ENCODE data around the gene C5AR1. TPM values are rescaled to one million over a fixed set of nuclear protein-coding genes. Genes with fewer than 3 reads are reported as not detected.
"Not testable (repeated sequence)": the region's sequence is repeated elsewhere in the genome, so short reads cannot be mapped to it uniquely, and the experiment has no call there.

The C5AR1 gene
- total RNA-seq, 4 donors from 2014 or later, result 0.70 to 5.0 (median 2.2) TPM; not detected in 1

DNA sequence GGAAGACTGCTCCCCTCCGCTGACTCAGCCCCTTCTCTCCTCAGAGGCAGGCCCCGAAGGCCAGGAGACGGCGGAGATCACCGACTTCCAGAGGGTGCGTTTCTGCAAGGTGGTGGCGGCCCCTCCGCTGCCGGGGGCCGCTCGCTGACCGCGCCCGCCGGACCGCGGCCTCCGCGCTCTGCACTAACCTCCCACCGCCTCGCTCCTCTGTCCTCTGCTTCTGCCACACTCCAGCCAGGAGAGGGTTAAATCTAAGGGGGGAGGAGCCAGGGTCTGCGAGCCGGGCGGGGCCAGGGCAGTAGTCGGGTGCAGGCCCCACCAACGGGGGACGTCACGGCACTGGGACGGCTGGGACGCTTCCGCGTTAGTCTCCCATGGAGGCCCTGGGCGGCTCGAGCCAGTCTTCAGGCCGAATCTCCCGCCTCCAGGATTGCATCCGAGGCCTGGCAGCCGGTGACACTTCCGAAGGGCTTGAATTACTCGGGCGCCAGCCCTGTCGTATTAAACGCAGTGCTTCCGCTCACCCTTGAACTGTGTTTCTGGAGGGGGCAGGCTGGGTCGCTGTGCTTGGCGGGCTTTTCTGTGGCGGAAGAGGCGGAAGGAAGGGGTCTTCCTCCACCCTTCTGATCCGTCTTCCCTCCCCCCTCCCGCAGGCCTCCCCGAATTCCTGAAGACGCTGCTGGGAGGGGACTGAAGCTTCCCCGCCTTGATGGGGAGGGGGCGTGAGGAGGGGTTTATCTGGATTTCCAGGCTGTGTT, 36.2 kb upstream of the C5AR1 start:
- Histone ChIP-seq H3K4me3 (peak overlapping the region; percentile 72 to 82 (median 77)), H3K36me3 (peaks cover 0 to 18% (median 0%) of the 10 kb centered on the region in 3 donors), H3K4me1 (peaks cover 0 to 24% (median 7%) of the 10 kb centered on the region in 4 donors), H3K27ac (peak overlapping the region; percentile 95 to 99 (median 98)), H3K27me3 (no peaks in the 10 kb centered on the region), H3K9me3 (no peaks in the 10 kb centered on the region)
- peak; percentile 84 to 92 for TF ChIP-seq POLR2A (IDR thresholded peaks at IDR 0.05)
- TF ChIP-seq, protein P1, sequence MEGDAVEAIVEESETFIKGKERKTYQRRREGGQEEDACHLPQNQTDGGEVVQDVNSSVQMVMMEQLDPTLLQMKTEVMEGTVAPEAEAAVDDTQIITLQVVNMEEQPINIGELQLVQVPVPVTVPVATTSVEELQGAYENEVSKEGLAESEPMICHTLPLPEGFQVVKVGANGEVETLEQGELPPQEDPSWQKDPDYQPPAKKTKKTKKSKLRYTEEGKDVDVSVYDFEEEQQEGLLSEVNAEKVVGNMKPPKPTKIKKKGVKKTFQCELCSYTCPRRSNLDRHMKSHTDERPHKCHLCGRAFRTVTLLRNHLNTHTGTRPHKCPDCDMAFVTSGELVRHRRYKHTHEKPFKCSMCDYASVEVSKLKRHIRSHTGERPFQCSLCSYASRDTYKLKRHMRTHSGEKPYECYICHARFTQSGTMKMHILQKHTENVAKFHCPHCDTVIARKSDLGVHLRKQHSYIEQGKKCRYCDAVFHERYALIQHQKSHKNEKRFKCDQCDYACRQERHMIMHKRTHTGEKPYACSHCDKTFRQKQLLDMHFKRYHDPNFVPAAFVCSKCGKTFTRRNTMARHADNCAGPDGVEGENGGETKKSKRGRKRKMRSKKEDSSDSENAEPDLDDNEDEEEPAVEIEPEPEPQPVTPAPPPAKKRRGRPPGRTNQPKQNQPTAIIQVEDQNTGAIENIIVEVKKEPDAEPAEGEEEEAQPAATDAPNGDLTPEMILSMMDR (IDR thresholded peaks at IDR 0.05), result no peak
- DNase-seq, result peak; percentile 91 to 97 (median 94)

DNA sequence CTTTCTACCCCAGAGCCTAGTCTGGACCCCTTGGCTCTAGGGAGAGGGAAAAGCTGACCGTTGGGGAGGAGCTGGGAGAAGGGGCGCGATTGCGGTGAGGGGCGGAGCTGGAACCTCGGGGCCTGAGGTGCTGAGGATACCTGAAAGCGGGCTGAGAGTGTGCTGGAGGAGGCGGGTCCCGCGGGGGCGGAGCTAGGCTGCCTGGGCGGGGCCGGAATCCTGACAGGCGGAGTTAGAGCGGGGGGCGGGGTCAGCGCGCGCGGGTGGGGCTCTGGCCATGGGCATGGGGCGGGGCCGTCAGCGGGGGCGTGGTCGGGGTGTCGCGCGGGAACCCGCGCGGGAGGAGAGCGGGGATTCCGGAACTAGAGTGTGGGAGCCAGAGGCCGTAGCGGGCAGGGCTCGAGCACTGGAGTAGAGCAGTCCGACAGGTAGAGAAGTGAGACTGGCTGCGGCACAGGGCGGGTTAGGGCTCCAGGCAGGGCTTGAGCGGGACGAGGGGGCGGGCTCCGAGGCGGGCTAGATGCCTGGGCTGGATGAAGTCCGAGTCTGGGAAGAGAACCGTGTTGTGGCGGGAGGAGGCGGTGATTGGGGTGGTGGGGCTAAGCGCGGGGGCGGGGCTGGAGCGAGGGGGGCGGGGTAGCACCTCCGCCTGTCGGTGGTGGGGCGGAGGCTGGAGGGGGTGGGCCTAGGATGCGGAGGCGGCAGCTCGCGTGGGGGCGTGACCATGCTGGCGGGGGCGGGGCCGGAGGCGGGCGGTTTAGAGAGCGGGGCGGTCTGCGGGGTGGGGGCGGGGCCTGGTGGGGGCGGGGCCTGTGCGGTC, 35.4 kb upstream of the C5AR1 start, which contains the start of gene INAFM1:
TSS of gene INAFM1 (plus strand) at position 815 of the 820 bp plus-strand sequence. CDS start 35 bp downstream, outside the sequence.
- Histone ChIP-seq H3K4me1 (peaks cover 0 to 24% (median 7%) of the 10 kb centered on the region in 4 donors), H3K27me3 (no peaks in the 10 kb centered on the region), H3K9me3 (no peaks in the 10 kb centered on the region), H3K4me3 (peak within 1 kb of the TSS; percentile 72 to 82 (median 77)), H3K27ac (peak within 1 kb of the TSS; percentile 95 to 99 (median 98)), H3K36me3 (peaks cover 0 to 17% (median 0%) of the 10 kb centered on the region in 3 donors)
- TF ChIP-seq, protein P1 (IDR thresholded peaks at IDR 0.05), result no peak
- TF ChIP-seq POLR2A (IDR thresholded peaks at IDR 0.05), result peak in 1 of 2 donors; percentile 63
- DNase-seq, result peak; percentile 100

DNA sequence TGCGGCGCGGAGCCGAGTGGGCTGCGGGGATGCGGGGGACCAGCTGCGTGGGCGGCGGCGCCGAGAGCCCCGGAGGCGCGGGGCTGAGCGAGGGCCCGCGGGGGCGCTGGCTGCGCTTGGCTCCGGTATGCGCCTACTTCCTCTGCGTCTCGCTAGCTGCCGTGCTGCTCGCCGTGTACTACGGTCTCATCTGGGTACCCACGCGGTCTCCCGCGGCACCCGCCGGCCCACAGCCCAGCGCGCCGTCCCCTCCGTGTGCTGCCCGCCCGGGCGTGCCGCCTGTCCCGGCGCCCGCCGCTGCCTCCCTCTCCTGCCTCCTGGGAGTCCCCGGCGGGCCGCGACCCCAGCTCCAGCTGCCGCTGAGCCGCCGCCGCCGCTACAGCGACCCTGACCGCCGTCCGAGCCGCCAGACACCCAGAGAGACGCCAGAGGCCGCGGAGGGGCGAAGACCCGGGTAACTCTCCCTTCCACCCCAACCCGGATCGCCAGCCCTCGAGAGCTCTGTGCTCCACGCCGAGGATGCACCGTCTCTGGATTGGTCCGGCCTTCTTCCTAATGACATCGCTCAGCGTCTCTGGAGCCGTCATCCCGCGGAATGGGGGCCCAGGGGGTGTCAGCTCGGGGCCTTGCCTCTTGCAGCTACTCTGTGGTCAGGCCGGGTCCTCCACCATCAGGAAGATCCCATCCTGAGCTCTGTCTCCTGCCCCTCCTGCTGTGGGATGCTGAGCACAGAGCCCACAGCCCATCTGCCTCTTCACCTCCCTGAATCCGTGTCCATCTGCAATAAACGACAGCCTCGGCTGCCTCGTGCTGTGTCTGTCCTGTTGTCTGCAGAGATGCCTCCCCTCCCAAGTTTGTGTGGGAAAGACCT, 34.5 kb upstream of the C5AR1 start:
- peaks cover 0 to 14% (median 0%) of the 10 kb centered on the region in 3 donors for H3K36me3 ChIP-seq
- peaks cover 0 to 24% (median 7%) of the 10 kb centered on the region in 4 donors for H3K4me1 ChIP-seq
- H3K27me3 ChIP-seq, result no peaks in the 10 kb centered on the region
- peak overlapping the region; percentile 95 to 99 (median 98) for H3K27ac ChIP-seq
- no peaks in the 10 kb centered on the region for H3K9me3 ChIP-seq
- peak overlapping the region; percentile 72 to 82 (median 77) for H3K4me3 ChIP-seq
- TF ChIP-seq, protein P1 (IDR thresholded peaks at IDR 0.05), result no peak
- peak in 2 of 3 donors; percentile 59 to 67 for DNase-seq

DNA sequence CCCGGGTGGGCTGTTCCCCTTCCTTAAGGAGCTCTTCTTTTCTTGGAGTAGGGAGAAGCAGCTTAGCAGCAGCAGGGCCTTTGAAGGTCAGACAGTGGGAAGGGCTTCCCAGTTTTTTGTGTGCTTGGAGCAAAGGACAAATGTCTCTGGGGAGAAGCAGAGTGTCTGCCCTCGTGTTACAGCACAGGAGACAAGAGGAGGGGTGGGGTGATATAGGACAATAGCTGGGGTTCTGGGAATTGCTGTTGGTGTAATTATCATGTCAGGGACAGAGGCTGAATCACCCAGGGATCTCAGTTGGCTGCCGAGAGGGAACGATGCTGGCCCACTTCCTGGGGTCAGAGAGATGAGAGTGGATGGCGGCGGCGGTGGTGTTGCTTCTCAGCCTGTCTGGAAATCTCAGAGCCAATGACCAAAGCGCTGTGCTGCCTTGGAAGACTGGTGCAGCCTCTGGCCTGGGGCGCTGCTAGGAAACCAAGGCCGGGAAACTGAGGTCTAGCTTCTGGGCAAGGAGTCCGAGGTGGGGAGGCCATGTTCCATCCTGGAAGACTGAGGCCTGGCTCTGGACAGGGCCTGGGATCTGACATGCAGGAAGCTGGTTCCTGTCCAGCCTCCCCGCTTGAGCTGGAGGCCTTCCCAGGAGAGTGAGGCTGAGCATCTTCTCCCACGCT, 33.7 kb upstream of the C5AR1 start:
- no peaks in the 10 kb centered on the region for H3K9me3 ChIP-seq
- H3K36me3 ChIP-seq, result peaks cover 0 to 6% (median 0%) of the 10 kb centered on the region in 3 donors
- no peak for TF ChIP-seq POLR2A (IDR thresholded peaks at IDR 0.05)
- TF ChIP-seq, protein P1 (IDR thresholded peaks at IDR 0.05), result no peak
- no peaks in the 10 kb centered on the region for H3K27me3 ChIP-seq
- no peak for DNase-seq
- H3K27ac ChIP-seq, result peak overlapping the region; percentile 95 to 99 (median 98)
- H3K4me3 ChIP-seq, result peak overlapping the region in 2 of 4 donors; percentile 72 to 77
- peaks cover 0 to 24% (median 7%) of the 10 kb centered on the region in 4 donors for H3K4me1 ChIP-seq

DNA sequence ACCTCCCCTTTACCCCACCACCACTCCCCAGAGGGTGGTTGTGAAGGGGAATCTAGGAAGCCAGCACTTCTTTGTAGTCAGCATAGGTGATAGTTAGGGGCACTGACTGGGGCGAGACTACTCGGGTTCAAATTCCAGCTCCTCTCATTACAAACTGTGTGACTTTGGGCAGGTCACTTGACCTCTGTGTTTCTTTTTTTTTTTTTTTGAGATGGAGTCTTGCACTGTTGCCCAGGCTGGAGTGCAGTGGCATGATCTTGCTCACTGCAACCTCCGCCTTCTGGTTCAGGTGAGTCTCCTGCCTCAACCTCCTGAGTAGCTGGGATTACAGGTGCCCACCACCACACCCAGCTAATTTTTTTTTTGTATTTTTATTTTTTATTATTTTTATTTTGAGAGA, 33.1 kb upstream of the C5AR1 start:
- not testable (repeated sequence) for H3K4me3 ChIP-seq, H3K36me3 ChIP-seq, DNase-seq, H3K9me3 ChIP-seq, H3K27me3 ChIP-seq
- Histone ChIP-seq H3K27ac (peak overlapping the region in 3 of 4 donors; percentile 95 to 98 (median 98)), H3K4me1 (peaks cover 0 to 24% (median 7%) of the 10 kb centered on the region in 4 donors)

Data from Peyer's patch (tissue), 4 donors.